Measurements from ENCODE around the gene TRIM16. TPM values are rescaled to one million over a fixed set of nuclear protein-coding genes. Genes with fewer than 3 reads are reported as not detected.
"Not testable (repeated sequence)": the region's sequence is repeated elsewhere in the genome, so short reads cannot be mapped to it uniquely, and the experiment has no call there.

The TRIM16 gene
- total RNA-seq, 4 donors from 2014 or later, result 11.0 to 30.8 (median 19.4) TPM

DNA sequence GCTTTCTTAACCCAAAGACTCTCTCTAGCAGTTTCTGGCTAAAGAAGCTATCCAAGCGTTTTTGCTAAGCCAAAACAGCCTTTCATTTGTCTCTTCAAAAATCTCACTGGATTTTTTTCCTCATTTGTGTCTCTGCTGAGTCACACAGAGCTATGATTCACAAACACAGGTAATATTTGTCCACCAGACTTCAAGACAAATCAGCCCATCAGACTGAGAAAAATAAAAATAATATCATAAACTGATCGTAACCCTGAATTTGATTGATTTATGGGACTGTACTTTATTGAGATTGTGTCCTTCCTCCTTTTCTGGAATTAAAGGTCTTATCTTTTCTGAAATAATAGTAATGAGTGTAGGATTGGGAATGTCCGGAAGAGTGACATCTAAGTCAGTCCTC is 25.8 kb downstream of the TRIM16 start:
- TF ChIP-seq POLR2A (IDR thresholded peaks at IDR 0.05), result no peak
- TF ChIP-seq, protein P1, sequence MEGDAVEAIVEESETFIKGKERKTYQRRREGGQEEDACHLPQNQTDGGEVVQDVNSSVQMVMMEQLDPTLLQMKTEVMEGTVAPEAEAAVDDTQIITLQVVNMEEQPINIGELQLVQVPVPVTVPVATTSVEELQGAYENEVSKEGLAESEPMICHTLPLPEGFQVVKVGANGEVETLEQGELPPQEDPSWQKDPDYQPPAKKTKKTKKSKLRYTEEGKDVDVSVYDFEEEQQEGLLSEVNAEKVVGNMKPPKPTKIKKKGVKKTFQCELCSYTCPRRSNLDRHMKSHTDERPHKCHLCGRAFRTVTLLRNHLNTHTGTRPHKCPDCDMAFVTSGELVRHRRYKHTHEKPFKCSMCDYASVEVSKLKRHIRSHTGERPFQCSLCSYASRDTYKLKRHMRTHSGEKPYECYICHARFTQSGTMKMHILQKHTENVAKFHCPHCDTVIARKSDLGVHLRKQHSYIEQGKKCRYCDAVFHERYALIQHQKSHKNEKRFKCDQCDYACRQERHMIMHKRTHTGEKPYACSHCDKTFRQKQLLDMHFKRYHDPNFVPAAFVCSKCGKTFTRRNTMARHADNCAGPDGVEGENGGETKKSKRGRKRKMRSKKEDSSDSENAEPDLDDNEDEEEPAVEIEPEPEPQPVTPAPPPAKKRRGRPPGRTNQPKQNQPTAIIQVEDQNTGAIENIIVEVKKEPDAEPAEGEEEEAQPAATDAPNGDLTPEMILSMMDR (IDR thresholded peaks at IDR 0.05), result no peak
- intact Hi-C loops (cut with DNase I; ENCODE audit: low total_unique reads), result no loop called here

DNA sequence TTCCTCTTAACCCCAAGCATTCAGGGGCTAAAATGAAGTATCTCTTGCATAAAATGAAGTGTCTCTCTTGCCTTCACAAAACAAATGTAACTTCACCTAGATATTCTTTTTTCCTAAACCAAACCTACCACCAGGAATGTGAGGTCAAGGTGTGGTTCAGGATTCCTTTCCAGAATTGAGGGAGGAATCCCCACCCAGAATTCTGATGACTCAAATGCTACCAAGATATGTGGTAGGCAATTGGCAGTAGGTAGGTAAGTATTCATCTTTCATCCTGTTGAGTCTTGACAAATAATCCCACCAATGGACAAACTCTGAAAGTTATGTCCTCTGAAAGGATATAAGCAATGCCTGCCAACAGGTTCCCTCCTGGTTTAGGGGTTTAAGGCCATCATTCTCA is 26.2 kb downstream of the TRIM16 start:
- no peaks in the 10 kb centered on the region for H3K27me3 ChIP-seq
- H3K4me3 ChIP-seq, result no peak overlapping the region
- H3K27ac ChIP-seq, result no peak overlapping the region
- H3K36me3 ChIP-seq, result no peaks in the 10 kb centered on the region
- no peaks in the 10 kb centered on the region for H3K9me3 ChIP-seq
- no peak for TF ChIP-seq POLR2A (IDR thresholded peaks at IDR 0.05)
- TF ChIP-seq, protein P1 (IDR thresholded peaks at IDR 0.05), result no peak
- DNase-seq, result no peak
- H3K4me1 ChIP-seq, result no peaks in the 10 kb centered on the region
- intact Hi-C loops (cut with DNase I; ENCODE audit: low total_unique reads), result no loop called here

More for the DNA sequence above, 25.8 kb downstream of the TRIM16 start:
- no peaks in the 10 kb centered on the region for H3K4me1 ChIP-seq
- no peak overlapping the region for H3K27ac ChIP-seq
- H3K36me3 ChIP-seq, result no peaks in the 10 kb centered on the region
- H3K4me3 ChIP-seq, result no peak overlapping the region
- H3K9me3 ChIP-seq, result no peaks in the 10 kb centered on the region
- H3K27me3 ChIP-seq, result no peaks in the 10 kb centered on the region
- no peak for DNase-seq

DNA sequence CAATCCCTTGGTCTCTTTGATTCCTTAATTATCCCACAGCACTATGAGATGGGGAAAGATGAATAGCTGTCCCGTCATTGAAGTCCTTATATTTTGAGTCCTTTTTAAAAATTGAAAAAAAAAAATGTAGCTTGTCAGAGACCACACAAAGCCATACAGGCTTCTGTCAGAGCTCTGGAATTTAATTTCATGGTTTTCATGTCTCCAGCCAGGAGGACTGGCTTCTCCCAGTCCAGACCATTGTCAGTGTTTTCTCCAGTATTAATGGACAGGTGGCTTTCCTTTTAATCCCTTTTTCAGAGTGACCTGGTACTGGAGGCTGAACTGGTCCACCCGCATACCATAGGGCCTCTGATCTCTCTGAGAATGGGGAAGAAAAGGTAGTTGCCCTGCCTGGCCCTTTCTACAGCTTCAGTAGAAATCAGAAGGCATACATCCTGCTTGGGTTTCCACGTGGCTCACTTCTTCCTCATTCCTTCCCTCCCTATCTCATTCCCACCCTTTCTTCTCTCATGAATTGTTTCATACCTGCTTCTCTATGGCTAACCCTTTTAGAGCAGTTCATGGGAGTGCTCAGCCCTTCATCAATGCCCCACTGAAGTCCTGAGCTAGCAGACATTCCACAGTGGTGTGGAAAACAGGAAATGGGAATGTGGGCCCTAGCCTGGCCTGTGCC is 29.1 kb downstream of the TRIM16 start:
- intact Hi-C loops (cut with DNase I; ENCODE audit: low total_unique reads), result no loop called here
- Histone ChIP-seq H3K9me3 (no peaks in the 10 kb centered on the region), H3K36me3 (no peaks in the 10 kb centered on the region), H3K27me3 (no peaks in the 10 kb centered on the region), H3K4me3 (no peak overlapping the region), H3K27ac (no peak overlapping the region), H3K4me1 (peaks cover 0 to 3% of the 10 kb centered on the region in 2 donors)
- TF ChIP-seq, protein P1 (IDR thresholded peaks at IDR 0.05), result no peak
- no peak for TF ChIP-seq POLR2A (IDR thresholded peaks at IDR 0.05)
- DNase-seq, result no peak

DNA sequence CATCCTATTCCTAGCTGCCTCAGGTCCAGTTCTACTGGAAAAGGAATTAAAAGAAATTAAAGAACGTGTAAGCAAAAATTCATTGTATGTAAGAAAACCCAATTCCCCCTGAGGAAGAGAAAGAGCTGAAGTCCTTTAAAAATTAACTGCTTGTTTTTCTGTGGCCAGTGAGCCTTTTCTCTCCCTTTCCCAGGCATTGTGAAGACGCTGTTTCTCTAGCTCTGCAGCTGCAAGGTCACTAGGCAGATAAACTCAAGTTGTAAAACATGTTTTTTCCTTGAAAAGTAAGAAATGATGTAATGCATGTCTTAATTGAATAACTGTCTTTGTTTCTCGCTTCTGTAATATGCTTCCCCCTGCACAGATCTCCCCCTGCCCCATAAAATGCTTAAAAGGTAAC is 29.7 kb downstream of the TRIM16 start:
- DNase-seq; H3K4me1 ChIP-seq; H3K9me3 ChIP-seq; H3K27me3 ChIP-seq; intact Hi-C loops (cut with DNase I; ENCODE audit: low total_unique reads); H3K27ac ChIP-seq; H3K4me3 ChIP-seq; H3K36me3 ChIP-seq: not testable (repeated sequence)

DNA sequence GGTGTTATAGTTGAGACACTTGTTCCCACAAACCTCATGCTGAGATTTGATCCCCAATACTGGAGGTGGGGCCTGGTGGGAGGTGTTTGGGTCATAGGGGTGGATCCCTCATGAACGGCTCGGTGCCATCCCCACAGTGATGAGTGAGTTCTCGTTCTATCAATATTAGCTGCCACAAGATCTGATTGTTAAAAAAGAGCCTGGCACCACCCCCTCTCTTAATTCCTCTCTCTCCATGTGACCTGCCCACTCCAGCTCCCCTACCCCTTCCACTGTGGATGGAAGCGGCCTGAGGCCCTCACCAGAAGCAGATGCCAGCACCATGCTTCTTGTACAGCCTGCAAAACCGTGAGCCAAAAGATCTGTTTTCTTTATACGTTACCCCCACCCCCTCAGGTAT is 31.2 kb downstream of the TRIM16 start:
- H3K27ac ChIP-seq, result no peak overlapping the region
- DNase-seq, result no peak
- intact Hi-C loops (cut with DNase I; ENCODE audit: low total_unique reads), result no loop called here
- no peak overlapping the region for H3K4me3 ChIP-seq
- no peaks in the 10 kb centered on the region for H3K27me3 ChIP-seq
- no peaks in the 10 kb centered on the region for H3K9me3 ChIP-seq
- peaks cover 0 to 3% of the 10 kb centered on the region in 2 donors for H3K4me1 ChIP-seq
- no peak for TF ChIP-seq POLR2A (IDR thresholded peaks at IDR 0.05)
- TF ChIP-seq, protein P1 (IDR thresholded peaks at IDR 0.05), result no peak
- H3K36me3 ChIP-seq, result no peaks in the 10 kb centered on the region
